ENCODE data around the gene RIN1.

The RIN1 gene

GRCh38 chr11:66317723-66318599 lies 18.3 kb downstream of the RIN1 start:
- no peak overlapping the region for H3K9ac ChIP-seq (ENCODE audit: low read depth in 1 of 2, low read length in 2 of 2)
- H3K27ac ChIP-seq (ENCODE audit: low read depth, low read length): peak overlapping the region; percentile 61
- no peaks in the 10 kb centered on the region for H3K27me3 ChIP-seq (ENCODE audit: control insufficient read depth in 1 of 2, insufficient read depth in 2 of 2, low read length in 2 of 2)
- H3K36me3 ChIP-seq (ENCODE audit: control insufficient read depth in 1 of 2, insufficient read depth in 2 of 2, low read length in 2 of 2): no peaks in the 10 kb centered on the region
- no peak overlapping the region for H3K4me3 ChIP-seq (ENCODE audit: low read depth in 1 of 2, low read length in 2 of 2)
- no peaks in the 10 kb centered on the region for H3K9me3 ChIP-seq (ENCODE audit: control insufficient read depth in 1 of 2, low read length in 2 of 2)
- peaks cover 14 to 27% of the 10 kb centered on the region in 2 donors for H3K4me1 ChIP-seq (ENCODE audit: control insufficient read depth in 1 of 2, insufficient read depth in 2 of 2, low read length in 2 of 2)

- Histone ChIP-seq H3K9ac (ENCODE audit: low read depth in 1 of 2, low read length in 2 of 2) (no peak overlapping the region), H3K36me3 (ENCODE audit: control insufficient read depth in 1 of 2, insufficient read depth in 2 of 2, low read length in 2 of 2) (no peaks in the 10 kb centered on the region), H3K9me3 (ENCODE audit: control insufficient read depth in 1 of 2, low read length in 2 of 2) (no peaks in the 10 kb centered on the region), H3K27me3 (ENCODE audit: control insufficient read depth in 1 of 2, insufficient read depth in 2 of 2, low read length in 2 of 2) (no peaks in the 10 kb centered on the region), H3K4me3 (ENCODE audit: low read depth in 1 of 2, low read length in 2 of 2) (no peak overlapping the region), H3K27ac (ENCODE audit: low read depth, low read length) (peak overlapping the region; percentile 61), H3K4me1 (ENCODE audit: control insufficient read depth in 1 of 2, insufficient read depth in 2 of 2, low read length in 2 of 2) (peaks cover 14 to 27% of the 10 kb centered on the region in 2 donors)
Observed at GRCh38 chr11:66317322-66317722, 18.9 kb downstream of the RIN1 start.

GRCh38 chr11:66316849-66317251 lies 19.4 kb downstream of the RIN1 start, which contains the start of gene CD248:
Gene CD248 (minus strand): TSS chr11:66317044. CDS start chr11:66317027, 17 bp downstream.
- peak within 1 kb of the TSS in 1 of 2 donors; percentile 51 for H3K4me3 ChIP-seq (ENCODE audit: low read depth in 1 of 2, low read length in 2 of 2)
- H3K9ac ChIP-seq (ENCODE audit: low read depth in 1 of 2, low read length in 2 of 2): peak within 1 kb of the TSS in 1 of 2 donors; percentile 18
- H3K4me1 ChIP-seq (ENCODE audit: control insufficient read depth in 1 of 2, insufficient read depth in 2 of 2, low read length in 2 of 2): peaks cover 14 to 27% of the 10 kb centered on the region in 2 donors
- no peaks in the 10 kb centered on the region for H3K9me3 ChIP-seq (ENCODE audit: control insufficient read depth in 1 of 2, low read length in 2 of 2)
- no peaks in the 10 kb centered on the region for H3K36me3 ChIP-seq (ENCODE audit: control insufficient read depth in 1 of 2, insufficient read depth in 2 of 2, low read length in 2 of 2)
- peak within 1 kb of the TSS; percentile 61 for H3K27ac ChIP-seq (ENCODE audit: low read depth, low read length)
- H3K27me3 ChIP-seq (ENCODE audit: control insufficient read depth in 1 of 2, insufficient read depth in 2 of 2, low read length in 2 of 2): no peaks in the 10 kb centered on the region

- H3K9ac ChIP-seq (ENCODE audit: low read depth in 1 of 2, low read length in 2 of 2): peak overlapping the region in 1 of 2 donors; percentile 18
- no peaks in the 10 kb centered on the region for H3K9me3 ChIP-seq (ENCODE audit: control insufficient read depth in 1 of 2, low read length in 2 of 2)
- H3K27me3 ChIP-seq (ENCODE audit: control insufficient read depth in 1 of 2, insufficient read depth in 2 of 2, low read length in 2 of 2): no peaks in the 10 kb centered on the region
- H3K4me1 ChIP-seq (ENCODE audit: control insufficient read depth in 1 of 2, insufficient read depth in 2 of 2, low read length in 2 of 2): peaks cover 19 to 31% of the 10 kb centered on the region in 2 donors
- H3K36me3 ChIP-seq (ENCODE audit: control insufficient read depth in 1 of 2, insufficient read depth in 2 of 2, low read length in 2 of 2): no peaks in the 10 kb centered on the region
- peak overlapping the region in 1 of 2 donors; percentile 51 for H3K4me3 ChIP-seq (ENCODE audit: low read depth in 1 of 2, low read length in 2 of 2)
- H3K27ac ChIP-seq (ENCODE audit: low read depth, low read length): peak overlapping the region; percentile 44
Observed at GRCh38 chr11:66315921-66316811, 20.1 kb downstream of the RIN1 start.

GRCh38 chr11:66315498-66315885 lies 20.7 kb downstream of the RIN1 start:
- H3K27me3 ChIP-seq (ENCODE audit: control insufficient read depth in 1 of 2, insufficient read depth in 2 of 2, low read length in 2 of 2): no peaks in the 10 kb centered on the region
- peaks cover 19 to 31% of the 10 kb centered on the region in 2 donors for H3K4me1 ChIP-seq (ENCODE audit: control insufficient read depth in 1 of 2, insufficient read depth in 2 of 2, low read length in 2 of 2)
- no peaks in the 10 kb centered on the region for H3K36me3 ChIP-seq (ENCODE audit: control insufficient read depth in 1 of 2, insufficient read depth in 2 of 2, low read length in 2 of 2)
- no peak overlapping the region for H3K27ac ChIP-seq (ENCODE audit: low read depth, low read length)
- H3K9me3 ChIP-seq (ENCODE audit: control insufficient read depth in 1 of 2, low read length in 2 of 2): no peaks in the 10 kb centered on the region
- peak overlapping the region in 1 of 2 donors; percentile 18 for H3K9ac ChIP-seq (ENCODE audit: low read depth in 1 of 2, low read length in 2 of 2)
- H3K4me3 ChIP-seq (ENCODE audit: low read depth in 1 of 2, low read length in 2 of 2): peak overlapping the region in 1 of 2 donors; percentile 51

- H3K27ac ChIP-seq (ENCODE audit: low read depth, low read length): no peak overlapping the region
- H3K27me3 ChIP-seq (ENCODE audit: control insufficient read depth in 1 of 2, insufficient read depth in 2 of 2, low read length in 2 of 2): no peaks in the 10 kb centered on the region
- peaks cover 19 to 31% of the 10 kb centered on the region in 2 donors for H3K4me1 ChIP-seq (ENCODE audit: control insufficient read depth in 1 of 2, insufficient read depth in 2 of 2, low read length in 2 of 2)
- H3K9ac ChIP-seq (ENCODE audit: low read depth in 1 of 2, low read length in 2 of 2): no peak overlapping the region
- no peak overlapping the region for H3K4me3 ChIP-seq (ENCODE audit: low read depth in 1 of 2, low read length in 2 of 2)
- no peaks in the 10 kb centered on the region for H3K9me3 ChIP-seq (ENCODE audit: control insufficient read depth in 1 of 2, low read length in 2 of 2)
- H3K36me3 ChIP-seq (ENCODE audit: control insufficient read depth in 1 of 2, insufficient read depth in 2 of 2, low read length in 2 of 2): no peaks in the 10 kb centered on the region
Observed at GRCh38 chr11:66314561-66315497, 21.4 kb downstream of the RIN1 start.

- Histone ChIP-seq H3K9me3 (ENCODE audit: control insufficient read depth in 1 of 2, low read length in 2 of 2) (no peaks in the 10 kb centered on the region), H3K4me1 (ENCODE audit: control insufficient read depth in 1 of 2, insufficient read depth in 2 of 2, low read length in 2 of 2) (peaks cover 19 to 31% of the 10 kb centered on the region in 2 donors), H3K36me3 (ENCODE audit: control insufficient read depth in 1 of 2, insufficient read depth in 2 of 2, low read length in 2 of 2) (no peaks in the 10 kb centered on the region), H3K9ac (ENCODE audit: low read depth in 1 of 2, low read length in 2 of 2) (no peak overlapping the region), H3K27me3 (ENCODE audit: control insufficient read depth in 1 of 2, insufficient read depth in 2 of 2, low read length in 2 of 2) (no peaks in the 10 kb centered on the region), H3K27ac (ENCODE audit: low read depth, low read length) (no peak overlapping the region), H3K4me3 (ENCODE audit: low read depth in 1 of 2, low read length in 2 of 2) (no peak overlapping the region)
Observed at GRCh38 chr11:66314186-66314501, 22.1 kb downstream of the RIN1 start.

GRCh38 chr11:66313321-66314185 lies 22.7 kb downstream of the RIN1 start:
- no peaks in the 10 kb centered on the region for H3K9me3 ChIP-seq (ENCODE audit: control insufficient read depth in 1 of 2, low read length in 2 of 2)
- peaks cover 18 to 26% of the 10 kb centered on the region in 2 donors for H3K4me1 ChIP-seq (ENCODE audit: control insufficient read depth in 1 of 2, insufficient read depth in 2 of 2, low read length in 2 of 2)
- no peaks in the 10 kb centered on the region for H3K27me3 ChIP-seq (ENCODE audit: control insufficient read depth in 1 of 2, insufficient read depth in 2 of 2, low read length in 2 of 2)
- H3K27ac ChIP-seq (ENCODE audit: low read depth, low read length): peak overlapping the region; percentile 83
- peak overlapping the region; percentile 50 to 65 for H3K4me3 ChIP-seq (ENCODE audit: low read depth in 1 of 2, low read length in 2 of 2)
- H3K9ac ChIP-seq (ENCODE audit: low read depth in 1 of 2, low read length in 2 of 2): peak overlapping the region; percentile 47 to 61
- no peaks in the 10 kb centered on the region for H3K36me3 ChIP-seq (ENCODE audit: control insufficient read depth in 1 of 2, insufficient read depth in 2 of 2, low read length in 2 of 2)

All from duodenal mucosa (tissue), 2 donors.